Measurements from ENCODE around the gene COL17A1.

COL17A1 gene

GRCh38 chr10:104046651-104047050 is 39.0 kb downstream of the COL17A1 start:
- DNase-seq: no peak

GRCh38 chr10:104045151-104046089 is 40.3 kb downstream of the COL17A1 start:
- no peak for DNase-seq

GRCh38 chr10:104043854-104044253 is 41.8 kb downstream of the COL17A1 start:
- DNase-seq: no peak

- DNase-seq: no peak
Observed at GRCh38 chr10:104043185-104043830, 42.4 kb downstream of the COL17A1 start.

GRCh38 chr10:104041891-104042535 is 43.7 kb downstream of the COL17A1 start:
- no peak for DNase-seq

GRCh38 chr10:104040862-104041789 is 44.6 kb downstream of the COL17A1 start:
- no peak for DNase-seq

- DNase-seq: no peak
Observed at GRCh38 chr10:104040382-104040781, 45.3 kb downstream of the COL17A1 start.

- DNase-seq: no peak
Observed at GRCh38 chr10:104038958-104039752, 46.5 kb downstream of the COL17A1 start.

- no peak for DNase-seq
Observed at GRCh38 chr10:104038537-104038936, 47.1 kb downstream of the COL17A1 start.

GRCh38 chr10:104037261-104037951 is 48.3 kb downstream of the COL17A1 start:
- DNase-seq: no peak

GRCh38 chr10:104036518-104037260 is 49.0 kb downstream of the COL17A1 start:
- no peak for DNase-seq

- no peak for DNase-seq
Observed at GRCh38 chr10:104036069-104036384, 49.7 kb downstream of the COL17A1 start.

GRCh38 chr10:104035194-104036068 is 50.2 kb downstream of the COL17A1 start:
- no peak for DNase-seq

- DNase-seq: no peak
Observed at GRCh38 chr10:104034401-104035193, 51.1 kb downstream of the COL17A1 start.

- DNase-seq: no peak
Observed at GRCh38 chr10:104033966-104034365, 51.7 kb downstream of the COL17A1 start.

- no peak for DNase-seq
Observed at GRCh38 chr10:104033401-104033930, 52.2 kb downstream of the COL17A1 start.

GRCh38 chr10:104032144-104032775 is 53.4 kb downstream of the COL17A1 start:
- no peak for DNase-seq

- no peak for DNase-seq
Observed at GRCh38 chr10:104031631-104032030, 54.0 kb downstream of the COL17A1 start.
